Suprapubic skin (tissue), 3 donors: Measurements from ENCODE around the gene UBXN11.

Experiments
- CTCF ChIP-seq, 2 donors: fragments of 200-600 bp in 1 of 2; fragments of 450-650 bp in 1 of 2; sonication (generic) in 1 of 2; IDR thresholded peaks; one replicate each; pipeline ENCODE4 v1.5.1; 2016 to 2019; ENCODE audit warnings: antibody characterized with exemption in 2 of 2, mild to moderate bottlenecking in 1 of 2, moderate library complexity in 1 of 2
- EP300 ChIP-seq: sonication (generic); formaldehyde crosslinking; IDR thresholded peaks from one replicate; pipeline ENCODE4 v1.6.1; 2017; ENCODE audit warnings: antibody characterized with exemption

GRCh38 chr1:26283871-26284596 is 22.4 kb downstream of the UBXN11 start:
- TF ChIP-seq CTCF (IDR thresholded peaks at IDR 0.05) = no peak
- no peak for TF ChIP-seq EP300
